Measurements from ENCODE around the gene RBSN. TPM values are rescaled to one million over a fixed set of nuclear protein-coding genes. Genes with fewer than 3 reads are reported as not detected.

The RBSN gene
- total RNA-seq, 1 donor from 2014 or later: 17.3 TPM

GRCh38 chr3:15060029-15060428, 38.9 kb downstream of the RBSN start:
- peaks cover 38% of the 10 kb centered on the region for H3K4me1 ChIP-seq
- intact Hi-C loops (cut with micrococcal nuclease): no loop called here
- no peak for DNase-seq

GRCh38 chr3:15056676-15057404, 42.1 kb downstream of the RBSN start:
- Histone ChIP-seq H3K36me3 (peaks cover 58% of the 10 kb centered on the region), H3K9me3 (replicated peaks) (no peaks in the 10 kb centered on the region), H3K27me3 (ENCODE audit: low read depth) (no peaks in the 10 kb centered on the region), H3K4me1 (peaks cover 32% of the 10 kb centered on the region), H3K4me3 (no peak overlapping the region), H3K27ac (replicated peaks) (no peak overlapping the region)
- intact Hi-C loops (cut with micrococcal nuclease): no loop called here
- no peak for TF ChIP-seq CTCF (IDR thresholded peaks at IDR 0.05; ENCODE audit: borderline replicate concordance)
- DNase-seq: no peak

More at GRCh38 chr3:15060029-15060428, 38.9 kb downstream of the RBSN start:
- H3K27ac ChIP-seq (replicated peaks): peak overlapping the region; percentile 5
- no peaks in the 10 kb centered on the region for H3K27me3 ChIP-seq (ENCODE audit: low read depth)
- peaks cover 38% of the 10 kb centered on the region for H3K36me3 ChIP-seq
- no peak for TF ChIP-seq CTCF (IDR thresholded peaks at IDR 0.05; ENCODE audit: borderline replicate concordance)
- H3K4me3 ChIP-seq: no peak overlapping the region
- H3K9me3 ChIP-seq (replicated peaks): no peaks in the 10 kb centered on the region

GRCh38 chr3:15055019-15055557, 43.9 kb downstream of the RBSN start:
- Histone ChIP-seq H3K9me3 (replicated peaks) (no peaks in the 10 kb centered on the region), H3K27me3 (ENCODE audit: low read depth) (no peaks in the 10 kb centered on the region), H3K4me3 (no peak overlapping the region), H3K36me3 (peaks cover 74% of the 10 kb centered on the region), H3K27ac (replicated peaks) (no peak overlapping the region), H3K4me1 (peaks cover 37% of the 10 kb centered on the region)
- no peak for TF ChIP-seq CTCF (IDR thresholded peaks at IDR 0.05; ENCODE audit: borderline replicate concordance)
- intact Hi-C loops (cut with micrococcal nuclease): no loop called here
- no peak for DNase-seq

GRCh38 chr3:15053541-15053940, 45.4 kb downstream of the RBSN start:
- Histone ChIP-seq H3K27me3 (ENCODE audit: low read depth) (no peaks in the 10 kb centered on the region), H3K9me3 (replicated peaks) (no peaks in the 10 kb centered on the region), H3K4me3 (no peak overlapping the region), H3K27ac (replicated peaks) (no peak overlapping the region), H3K4me1 (peaks cover 33% of the 10 kb centered on the region), H3K36me3 (peaks cover 78% of the 10 kb centered on the region)
- TF ChIP-seq CTCF (IDR thresholded peaks at IDR 0.05; ENCODE audit: borderline replicate concordance): no peak
- intact Hi-C loops (cut with micrococcal nuclease): no loop called here
- no peak for DNase-seq

- peaks cover 37% of the 10 kb centered on the region for H3K4me1 ChIP-seq
- TF ChIP-seq CTCF (IDR thresholded peaks at IDR 0.05; ENCODE audit: borderline replicate concordance): no peak
- H3K9me3 ChIP-seq (replicated peaks): no peaks in the 10 kb centered on the region
- no peak overlapping the region for H3K27ac ChIP-seq (replicated peaks)
- intact Hi-C loops (cut with micrococcal nuclease): no loop called here
- H3K27me3 ChIP-seq (ENCODE audit: low read depth): no peaks in the 10 kb centered on the region
- no peak overlapping the region for H3K4me3 ChIP-seq
- no peak for DNase-seq
- H3K36me3 ChIP-seq: peaks cover 79% of the 10 kb centered on the region
Measured at GRCh38 chr3:15052335-15053242, 46.4 kb downstream of the RBSN start.

All from left ventricle myocardium inferior (tissue), 1 donor.